Small intestine (tissue), 7 donors: ENCODE data around the gene ZSCAN25. TPM values are rescaled to one million over a fixed set of nuclear protein-coding genes. Genes with fewer than 3 reads are reported as not detected.

Source experiments
- DNase-seq, 2 donors: peaks; one replicate each; pipeline versions ENCODE4 v3.0.0 to v3.0.0-alpha.2; 2013
- FAIRE-seq: peaks from 2 replicates; lab custom pipeline; 2012; peaks lifted over from hg19 to GRCh38; lab: Jason Lieb, UNC
- H3K27ac ChIP-seq, 3 donors: one replicate each; pipeline ENCODE4 v1.5.1; 2013; ENCODE audit warnings: low read length in 2 of 3, mild to moderate bottlenecking in 2 of 3, control low read depth in 1 of 3, inconsistent platforms in 1 of 3, low read depth in 1 of 3, moderate library complexity in 1 of 3
- H3K27me3 ChIP-seq, 3 donors: one replicate each; pipeline ENCODE4 v1.6.1; 2013; ENCODE audit warnings: low read length in 3 of 3, inconsistent platforms in 1 of 3; ENCODE audit not compliant: control insufficient read depth in 3 of 3, insufficient read depth in 3 of 3
- H3K36me3 ChIP-seq, 3 donors: one replicate each; pipeline ENCODE4 v1.6.1; 2013; ENCODE audit warnings: low read length in 3 of 3, inconsistent platforms in 1 of 3, low read depth in 1 of 3, mild to moderate bottlenecking in 1 of 3, moderate library complexity in 1 of 3; ENCODE audit not compliant: control insufficient read depth in 3 of 3, insufficient read depth in 2 of 3
- H3K4me1 ChIP-seq, 3 donors: one replicate each; pipeline ENCODE4 v1.6.1; 2013; ENCODE audit warnings: low read length in 2 of 3, inconsistent platforms in 1 of 3, low read depth in 1 of 3, mild to moderate bottlenecking in 1 of 3, moderate library complexity in 1 of 3; ENCODE audit not compliant: control insufficient read depth in 3 of 3, insufficient read depth in 2 of 3
- H3K4me3 ChIP-seq, 3 donors: one replicate each; pipeline ENCODE4 v1.5.1; 2013; ENCODE audit warnings: low read length in 3 of 3, control low read depth in 1 of 3, inconsistent platforms in 1 of 3, low read depth in 1 of 3, mild to moderate bottlenecking in 1 of 3, moderate library complexity in 1 of 3
- H3K9me3 ChIP-seq, 2 donors: one replicate each; pipeline ENCODE4 v1.6.1; 2013; ENCODE audit warnings: low read depth in 1 of 2, low read length in 1 of 2; ENCODE audit not compliant: control insufficient read depth in 2 of 2, insufficient read depth in 1 of 2
- WGBS, 3 donors: extraction: QIAGEN DNeasy Blood & Tissue Kit; methylation state at CpG; one replicate each; pipeline ENCODE4 v1.1.7; 2013; 5-methylcytosine and 5-hydroxymethylcytosine counted together
- polyA plus RNA-seq, 4 donors: library from polyadenylated mRNA; stranded (reverse) in 3 of 4; unstranded in 1 of 4; fragments of 200-250 nt in 3 of 4; fragments of 120-200 nt in 1 of 4; gene quantifications; one replicate each; pipeline versions ENCODE4 v1.2.1 to v1.2.3, GENCODE V29; 2013
- donor health status: healthy with polysubstance abuse.
- donor health status: control.
- donor health status: control.
- donor health status: Bipolar disorder and iron deficiency.
- donor health status: healthy.

The ZSCAN25 gene
- polyA plus RNA-seq, 4 donors, result 4.5 to 14.4 (median 5.1) TPM

DNA sequence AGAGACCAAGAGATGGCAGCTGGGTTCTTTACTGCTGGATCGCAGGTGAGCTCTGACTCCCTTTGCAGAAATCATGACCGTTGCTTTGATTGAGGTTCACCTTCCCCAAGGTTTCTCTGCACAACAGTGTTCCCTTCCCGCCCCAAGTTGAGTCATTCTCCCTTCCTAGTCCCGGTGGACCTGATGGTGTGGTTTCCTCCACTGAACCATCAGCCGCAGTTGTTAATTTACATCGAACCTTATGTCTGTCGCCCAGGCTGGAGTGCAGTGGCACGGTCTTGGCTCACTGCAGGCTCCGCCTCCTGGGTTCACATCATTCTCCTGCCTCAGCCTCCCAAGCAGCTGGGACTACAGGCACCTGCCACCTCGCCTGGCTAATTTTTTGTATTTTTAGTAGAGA is 5.8 kb downstream of the ZSCAN25 start:
- H3K4me3 ChIP-seq, result no peak overlapping the region
- FAIRE-seq (no peak), DNase-seq (no peak)
- H3K27ac ChIP-seq, result no peak overlapping the region
- H3K4me1 ChIP-seq, result peaks cover 0 to 5% (median 4%) of the 10 kb centered on the region in 3 donors
- no peaks in the 10 kb centered on the region for H3K9me3 ChIP-seq
- WGBS, 3 donors, result 88 to 95% (median 93%) methylated on average over 10 of the region's 10 CpGs
- peaks cover 12 to 71% (median 14%) of the 10 kb centered on the region in 3 donors for H3K36me3 ChIP-seq
- no peaks in the 10 kb centered on the region for H3K27me3 ChIP-seq

- Histone ChIP-seq H3K9me3 (no peaks in the 10 kb centered on the region), H3K36me3 (peaks cover 16 to 73% (median 16%) of the 10 kb centered on the region in 3 donors), H3K27me3 (no peaks in the 10 kb centered on the region), H3K4me1 (peaks cover 0 to 2% (median 0%) of the 10 kb centered on the region in 3 donors), H3K4me3 (no peak overlapping the region), H3K27ac (no peak overlapping the region)
- FAIRE-seq (no peak), DNase-seq (no peak)
- 80 to 83% (median 81%) methylated on average over 7 of the region's 7 CpGs for WGBS, 3 donors
These were observed 6.4 kb downstream of the ZSCAN25 start for GRCh38 chr7:99623091-99623693.

- peak overlapping the region in 2 of 3 donors; percentile 4 to 22 for H3K27ac ChIP-seq
- H3K36me3 ChIP-seq, result peaks cover 16 to 75% (median 16%) of the 10 kb centered on the region in 3 donors
- DNase-seq (peak; percentile 20 to 29), FAIRE-seq (no peak)
- H3K4me1 ChIP-seq, result peaks cover 0 to 2% (median 0%) of the 10 kb centered on the region in 3 donors
- 63 to 75% (median 65%) methylated on average over 9 of the region's 9 CpGs for WGBS, 3 donors
- H3K27me3 ChIP-seq, result no peaks in the 10 kb centered on the region
- no peak overlapping the region for H3K4me3 ChIP-seq
- H3K9me3 ChIP-seq, result no peaks in the 10 kb centered on the region
These were observed 7.1 kb downstream of the ZSCAN25 start for GRCh38 chr7:99623702-99624447.

DNA sequence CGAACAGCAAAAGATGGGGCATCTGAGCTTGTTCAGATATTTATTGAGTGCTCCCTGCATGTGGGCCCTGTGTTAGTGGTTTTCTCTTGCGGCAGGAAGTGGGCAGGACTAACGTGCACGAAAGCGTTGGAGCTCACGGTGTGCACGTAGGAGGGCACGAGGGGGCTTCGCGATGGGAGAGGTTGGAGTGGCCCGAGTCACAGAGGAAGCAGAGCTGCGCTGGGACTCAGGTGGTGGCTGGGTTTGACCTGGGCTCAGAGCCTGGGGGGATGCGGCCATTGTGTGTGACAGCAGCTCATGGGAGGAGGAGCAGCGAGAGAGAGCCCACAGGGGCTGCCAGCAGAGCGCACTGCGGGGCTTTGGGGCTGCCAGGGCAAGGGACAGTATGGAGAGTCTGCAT is 7.7 kb downstream of the ZSCAN25 start:
- peaks cover 16 to 79% (median 18%) of the 10 kb centered on the region in 3 donors for H3K36me3 ChIP-seq
- FAIRE-seq (no peak), DNase-seq (peak in 1 of 2 donors; percentile 54)
- 77 to 91% (median 77%) methylated on average over 15 to 16 of the region's 16 CpGs for WGBS, 3 donors
- peaks cover 0 to 2% (median 0%) of the 10 kb centered on the region in 3 donors for H3K4me1 ChIP-seq
- no peak overlapping the region for H3K4me3 ChIP-seq
- no peaks in the 10 kb centered on the region for H3K27me3 ChIP-seq
- no peaks in the 10 kb centered on the region for H3K9me3 ChIP-seq
- H3K27ac ChIP-seq, result no peak overlapping the region

GRCh38 chr7:99625321-99625720 is 8.6 kb downstream of the ZSCAN25 start:
- H3K9me3 ChIP-seq, result no peaks in the 10 kb centered on the region
- H3K27ac ChIP-seq, result no peak overlapping the region
- H3K27me3 ChIP-seq, result no peaks in the 10 kb centered on the region
- H3K4me3 ChIP-seq, result no peak overlapping the region
- H3K4me1 ChIP-seq, result peaks cover 0 to 2% (median 0%) of the 10 kb centered on the region in 3 donors
- H3K36me3 ChIP-seq, result peaks cover 13 to 79% (median 20%) of the 10 kb centered on the region in 3 donors
- no peak for FAIRE-seq
- DNase-seq, result no peak
- 87 to 89% (median 88%) methylated on average over 5 of the region's 5 CpGs for WGBS, 3 donors

DNA sequence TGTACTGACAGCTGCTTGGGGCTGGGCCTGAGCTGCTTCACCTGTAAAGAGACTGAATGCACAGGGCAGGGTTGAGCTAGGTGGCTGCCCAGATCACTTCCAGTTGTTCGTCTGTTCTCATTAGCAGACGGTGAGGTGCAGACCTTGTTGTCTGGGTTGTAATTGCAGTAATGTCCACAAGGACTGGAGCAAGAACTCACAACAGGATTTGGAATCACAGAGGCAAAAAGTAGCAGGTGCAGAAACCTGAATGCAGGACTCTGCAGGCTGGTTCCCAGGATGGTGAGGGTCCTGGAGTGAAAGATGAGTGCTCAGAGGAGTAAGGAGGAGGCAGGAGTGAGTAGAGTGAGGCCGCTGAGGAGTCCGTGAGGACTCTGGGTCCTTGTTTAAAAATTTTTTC is 9.2 kb downstream of the ZSCAN25 start:
- peaks cover 0 to 2% (median 0%) of the 10 kb centered on the region in 3 donors for H3K4me1 ChIP-seq
- FAIRE-seq (no peak), DNase-seq (no peak)
- H3K9me3 ChIP-seq, result no peaks in the 10 kb centered on the region
- H3K27ac ChIP-seq, result no peak overlapping the region
- 91 to 96% (median 95%) methylated on average over 4 of the region's 4 CpGs for WGBS, 3 donors
- H3K36me3 ChIP-seq, result peaks cover 15 to 76% (median 21%) of the 10 kb centered on the region in 3 donors
- H3K27me3 ChIP-seq, result no peaks in the 10 kb centered on the region
- no peak overlapping the region for H3K4me3 ChIP-seq

DNA sequence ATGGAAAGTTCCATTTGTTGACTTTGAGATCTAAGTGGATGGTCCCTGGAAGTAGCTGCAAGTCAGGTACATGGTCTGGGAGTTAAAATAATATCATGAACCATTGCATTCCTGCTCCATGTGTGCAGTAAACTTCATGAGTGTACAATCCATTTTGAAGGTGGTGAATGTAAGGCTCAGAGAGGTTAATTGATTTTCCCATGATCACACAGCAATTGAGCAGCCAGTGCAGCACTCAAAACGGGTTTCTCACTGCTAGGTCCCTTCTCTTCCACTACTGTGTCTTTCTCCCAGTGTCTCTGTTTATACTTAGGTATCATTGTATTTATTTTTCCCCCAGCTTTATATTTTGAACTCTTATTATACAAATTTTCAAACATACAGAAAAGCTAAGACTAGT is 9.9 kb downstream of the ZSCAN25 start:
- Histone ChIP-seq H3K4me1 (peaks cover 0 to 2% (median under 1%) of the 10 kb centered on the region in 3 donors), H3K4me3 (no peak overlapping the region), H3K9me3 (no peaks in the 10 kb centered on the region), H3K36me3 (peaks cover 15 to 77% (median 21%) of the 10 kb centered on the region in 3 donors), H3K27ac (no peak overlapping the region), H3K27me3 (no peaks in the 10 kb centered on the region)
- DNase-seq (no peak), FAIRE-seq (no peak)
- 85 to 94% (median 89%) methylated on average over 1 of the region's 1 CpG for WGBS, 3 donors

GRCh38 chr7:99627513-99627912 is 10.8 kb downstream of the ZSCAN25 start:
- H3K4me1 ChIP-seq, result peaks cover 0 to 4% (median 2%) of the 10 kb centered on the region in 3 donors
- no peak overlapping the region for H3K4me3 ChIP-seq
- WGBS, 3 donors, result 96 to 98% (median 97%) methylated on average over 11 of the region's 11 CpGs
- H3K27ac ChIP-seq, result no peak overlapping the region
- peaks cover 17 to 75% (median 26%) of the 10 kb centered on the region in 3 donors for H3K36me3 ChIP-seq
- FAIRE-seq (no peak), DNase-seq (no peak)
- H3K27me3 ChIP-seq, result no peaks in the 10 kb centered on the region
- H3K9me3 ChIP-seq, result no peaks in the 10 kb centered on the region
